Measurements from ENCODE around the gene FRMD8. TPM values are rescaled to one million over a fixed set of nuclear protein-coding genes. Genes with fewer than 3 reads are reported as not detected.

FRMD8 gene
- total and polyA plus RNA-seq, 2 of the 4 experiments (the other 2 are of a cell fraction) = 11.3 to 19.8 TPM

GRCh38 chr11:65430406-65431217, 44.2 kb downstream of the FRMD8 start:
- POLR2A ChIA-PET (ENCODE audit: unreplicated experiment) = interaction anchor here (0.7 to 1.7 kb wide), 4 partner anchors 11 to 77 kb away, joined by 3 to 6 read pairs (median 4); partner anchors contain the start of gene MALAT1
- H3K9ac ChIP-seq (ENCODE audit: low read depth, low read length) = no peak overlapping the region

More at GRCh38 chr11:65430406-65431217, 44.2 kb downstream of the FRMD8 start:
- DNase-seq (peak; percentile 69), ATAC-seq (ENCODE audit: low read depth) (peak; percentile 2)
- no peak overlapping the region for H4K8ac ChIP-seq (ENCODE audit: low read depth in 2 of 2, low read length in 2 of 2)
- H3K9me1 ChIP-seq (ENCODE audit: insufficient read depth, low read length) = no peaks in the 10 kb centered on the region; the same call in 1 of the 2 replicates
- no peak overlapping the region for H4K5ac ChIP-seq (ENCODE audit: low read depth, low read length)
- H2AK9ac ChIP-seq (replicated peaks; ENCODE audit: low read depth, low read length, poor library complexity) = no peak overlapping the region
- dilution Hi-C loops (cut with HindIII; ENCODE audit: low sequenced_read_pairs, unreplicated experiment) (no loop called here), in situ Hi-C loops (cut with MboI; ENCODE audit: low sequenced_read_pairs) (no loop called here), intact Hi-C loops (cut with micrococcal nuclease) (loop anchor here (5.0 kb wide), 1 partner anchor 82 kb away; no protein-coding TSS in a partner anchor)
- no peak overlapping the region for H3K14ac ChIP-seq (replicated peaks; ENCODE audit: low read depth, low read length)
- H3K23ac ChIP-seq (ENCODE audit: low read depth, low read length) = peak overlapping the region; percentile 6; the same call in 1 of the 2 replicates
- 0 out of 2 replicates have a peak overlapping the region, but pooled peaks have one; percentile 3 for H3K56ac ChIP-seq (ENCODE audit: extremely low read depth, insufficient read depth, low read length)
- H3K9me3 ChIP-seq (ENCODE audit: control insufficient read depth, insufficient read depth, low read length) = no peaks in the 10 kb centered on the region
- H3K4me2 ChIP-seq (ENCODE audit: low read depth, low read length) = peak overlapping the region; percentile 81
- CTCF ChIA-PET = interaction anchor here (1.0 kb wide), 1 partner anchor 14 kb away, joined by 3 read pairs; no protein-coding TSS in a partner anchor
- H3K4me1 ChIP-seq (ENCODE audit: control insufficient read depth, insufficient read depth, low read length) = peaks cover 2% of the 10 kb centered on the region; the same call in 1 of the 2 replicates
- TF ChIP-seq POLR2A (IDR thresholded peaks at IDR 0.05; ENCODE audit: low read depth, low read length) (peak; percentile 66), CHD1 (IDR thresholded peaks at IDR 0.05; ENCODE audit: low read depth, low read length) (no peak)
- no peaks in the 10 kb centered on the region for H3K27me3 ChIP-seq (ENCODE audit: control insufficient read depth, insufficient read depth, low read length)
- H2BK20ac ChIP-seq (ENCODE audit: low read depth, low read length) = no peak overlapping the region
- H3K18ac ChIP-seq (ENCODE audit: low read depth, low read length) = no peak overlapping the region
- 60% methylated on average over 1 of the region's 6 CpGs; no CpG with 5 or more reads in 1 of the 2 experiments for WGBS, 2 experiments (ENCODE audit: extremely low coverage in 2 of 2, insufficient read length in 1 of 2)
- H3K4me3 ChIP-seq (ENCODE audit: insufficient read depth, low read depth, low read length) = peak overlapping the region; percentile 35; the same call in 1 of the 2 replicates
- no peak overlapping the region for H4K91ac ChIP-seq (ENCODE audit: insufficient read depth, low read depth, low read length)
- peak overlapping the region; percentile 14 for H2BK5ac ChIP-seq (ENCODE audit: low read depth, low read length, poor library complexity, severe bottlenecking)
- no peak overlapping the region for H2BK120ac ChIP-seq (ENCODE audit: low read depth, low read length)
- no peak overlapping the region for H3K27ac ChIP-seq (ENCODE audit: insufficient read depth, low read length)
- no peak overlapping the region for H2AK5ac ChIP-seq (ENCODE audit: low read depth, low read length)
- H2BK15ac ChIP-seq (ENCODE audit: low read depth, low read length) = no peak overlapping the region
- H3K36me3 ChIP-seq (ENCODE audit: control insufficient read depth, insufficient read depth, low read length) = peaks cover 36% of the 10 kb centered on the region
- peaks cover 97% of the 10 kb centered on the region for H4K20me1 ChIP-seq (ENCODE audit: insufficient read depth, low read length)
- no peak overlapping the region for H3K4ac ChIP-seq (ENCODE audit: low read depth, low read length)
- peaks cover 5 to 33% of the 10 kb centered on the region in 2 experiments; a peak in 3 of 4 replicates for H3K79me1 ChIP-seq (ENCODE audit: low read depth in 1 of 2, low read length in 2 of 2)
- BruUV-seq (replicated peaks) = no TSS peak
- no peak overlapping the region for H2AFZ ChIP-seq (replicated peaks; ENCODE audit: low read length, poor library complexity)

Data from IMR-90 (cell line).